Right atrium auricular region (tissue), 2 donors: Measurements from ENCODE around the gene ATP5PD. TPM values are rescaled to one million over a fixed set of nuclear protein-coding genes. Genes with fewer than 3 reads are reported as not detected.

Source experiments
- DNase-seq: peaks from one replicate; pipeline ENCODE4 v3.0.0-alpha.2; 2019; ENCODE audit warnings: low spot score
- H3K27ac ChIP-seq, 2 donors: fragments of 200-600 bp; sonication (generic); 1 replicate in 1 of 2; 2 replicates in 1 of 2; pipeline ENCODE4 v1.5.1; 2016 to 2019
- H3K27me3 ChIP-seq, 2 donors: fragments of 200-600 bp; sonication (generic); one replicate each; pipeline versions ENCODE4 v1.5.1 to v1.6.0; 2017 to 2019
- H3K36me3 ChIP-seq: fragments of 200-600 bp; sonication (generic); one replicate; pipeline ENCODE4 v1.5.1; 2016
- H3K4me1 ChIP-seq, 2 donors: fragments of 200-600 bp; sonication (generic); one replicate each; pipeline versions ENCODE4 v1.5.1 to v1.6.0; 2017 to 2019
- H3K4me3 ChIP-seq, 2 donors: fragments of 200-600 bp; sonication (generic); 1 replicate in 1 of 2; 2 replicates in 1 of 2; pipeline ENCODE4 v1.5.1; 2017 to 2019; ENCODE audit warnings: mild to moderate bottlenecking in 1 of 2, moderate library complexity in 1 of 2
- H3K9me3 ChIP-seq, 2 donors: fragments of 200-600 bp; sonication (generic); one replicate each; pipeline ENCODE4 v1.5.1; 2019
- total RNA-seq, 2 donors: library from RNA; depleted of rRNA; stranded (reverse); fragments of >200 nt; gene quantifications; one replicate each; pipeline ENCODE4 v1.1.0, GENCODE V29; 2016
- TF ChIP-seq, protein P1 (sequence below), 2 donors: fragments of 200-600 bp; sonication (generic); IDR thresholded peaks; one replicate each; pipeline ENCODE4 v1.5.1; 2019; ENCODE audit warnings: antibody characterized with exemption in 2 of 2

The ATP5PD gene
- total RNA-seq, 2 donors from 2014 or later = 675 to 871 TPM

DNA sequence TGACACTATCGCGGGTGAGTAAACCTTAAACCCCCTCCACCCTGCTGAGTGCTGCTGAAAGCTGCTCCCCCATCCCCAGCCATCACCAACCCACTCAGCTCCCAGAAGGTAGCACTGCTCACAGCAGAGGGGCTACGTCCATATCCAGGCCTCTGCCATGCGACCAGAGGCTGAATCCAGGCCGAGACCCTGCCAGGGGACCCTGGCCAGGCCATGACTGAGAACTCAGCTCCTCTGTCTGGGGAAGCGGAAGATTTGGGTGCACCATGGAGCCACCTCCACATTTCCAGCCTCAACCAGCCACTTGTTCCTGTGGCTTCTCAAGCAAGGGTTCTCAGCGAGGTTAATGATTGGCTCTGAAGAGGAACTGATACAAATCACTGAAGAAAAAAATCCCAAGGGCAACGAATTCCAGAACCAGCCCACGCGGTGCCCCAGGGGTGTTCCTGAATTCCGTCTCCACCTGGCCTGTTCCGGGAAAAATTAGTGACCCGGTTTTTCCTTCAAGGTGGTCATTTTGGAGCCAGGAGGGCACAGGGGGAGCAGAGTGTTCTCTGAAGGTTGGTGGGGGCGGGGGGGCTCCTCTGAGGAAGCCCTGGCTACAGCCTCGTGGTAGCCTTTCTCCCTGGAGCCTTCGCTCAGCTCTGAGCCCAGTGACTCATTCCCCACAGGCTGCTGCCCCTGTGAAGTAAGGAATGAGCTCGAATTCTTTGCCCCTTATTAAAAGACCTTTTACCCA is 31.7 kb upstream of the ATP5PD start:
- peaks cover 0 to 39% of the 10 kb centered on the region in 2 donors for H3K4me1 ChIP-seq
- no peak overlapping the region for H3K4me3 ChIP-seq
- no peaks in the 10 kb centered on the region for H3K27me3 ChIP-seq
- TF ChIP-seq, protein P1, sequence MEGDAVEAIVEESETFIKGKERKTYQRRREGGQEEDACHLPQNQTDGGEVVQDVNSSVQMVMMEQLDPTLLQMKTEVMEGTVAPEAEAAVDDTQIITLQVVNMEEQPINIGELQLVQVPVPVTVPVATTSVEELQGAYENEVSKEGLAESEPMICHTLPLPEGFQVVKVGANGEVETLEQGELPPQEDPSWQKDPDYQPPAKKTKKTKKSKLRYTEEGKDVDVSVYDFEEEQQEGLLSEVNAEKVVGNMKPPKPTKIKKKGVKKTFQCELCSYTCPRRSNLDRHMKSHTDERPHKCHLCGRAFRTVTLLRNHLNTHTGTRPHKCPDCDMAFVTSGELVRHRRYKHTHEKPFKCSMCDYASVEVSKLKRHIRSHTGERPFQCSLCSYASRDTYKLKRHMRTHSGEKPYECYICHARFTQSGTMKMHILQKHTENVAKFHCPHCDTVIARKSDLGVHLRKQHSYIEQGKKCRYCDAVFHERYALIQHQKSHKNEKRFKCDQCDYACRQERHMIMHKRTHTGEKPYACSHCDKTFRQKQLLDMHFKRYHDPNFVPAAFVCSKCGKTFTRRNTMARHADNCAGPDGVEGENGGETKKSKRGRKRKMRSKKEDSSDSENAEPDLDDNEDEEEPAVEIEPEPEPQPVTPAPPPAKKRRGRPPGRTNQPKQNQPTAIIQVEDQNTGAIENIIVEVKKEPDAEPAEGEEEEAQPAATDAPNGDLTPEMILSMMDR (IDR thresholded peaks at IDR 0.05) = no peak
- no peaks in the 10 kb centered on the region for H3K36me3 ChIP-seq
- H3K9me3 ChIP-seq = no peaks in the 10 kb centered on the region
- peak overlapping the region; percentile 83 to 97 for H3K27ac ChIP-seq
- no peak for DNase-seq

DNA sequence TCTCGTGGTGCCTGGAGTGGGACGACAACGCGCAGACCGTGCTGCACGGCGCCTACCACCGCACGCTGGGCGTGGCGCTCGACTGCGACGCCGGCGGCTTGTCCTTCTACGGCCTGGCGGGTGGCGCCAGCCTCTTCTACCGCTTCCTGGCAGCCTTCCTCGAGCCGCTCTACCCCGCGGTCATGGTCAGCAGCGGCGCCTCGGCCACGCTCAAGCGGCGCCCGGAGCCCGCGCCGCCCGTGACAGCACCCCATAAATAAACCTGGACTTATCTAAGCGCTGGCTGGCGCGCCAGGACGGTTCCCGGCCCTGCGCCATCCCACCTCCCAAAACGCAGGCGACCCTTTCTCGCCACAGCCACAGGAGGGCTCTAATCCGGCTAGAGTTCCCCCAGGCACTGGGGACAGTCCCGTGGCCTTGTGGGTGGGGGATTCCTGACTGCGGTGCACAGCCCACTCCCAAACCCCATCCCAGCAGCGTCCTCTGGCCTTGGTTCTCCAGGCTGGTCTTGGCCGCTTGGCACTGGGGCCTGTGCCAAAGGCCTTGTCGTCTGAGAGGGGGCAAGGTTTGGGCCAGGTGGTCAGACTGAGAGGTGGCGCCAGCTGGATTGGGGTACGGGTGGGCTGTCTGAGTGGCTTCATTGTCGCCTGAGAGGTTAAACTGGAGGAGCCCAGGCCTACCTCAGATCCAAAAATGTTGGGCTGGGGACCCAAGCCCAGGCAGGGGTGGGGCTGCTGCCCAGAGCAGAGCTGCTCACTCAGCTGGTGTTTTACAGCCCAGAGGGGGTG is 30.9 kb upstream of the ATP5PD start:
- peak overlapping the region; percentile 83 to 97 for H3K27ac ChIP-seq
- peak; percentile 78 for DNase-seq
- no peaks in the 10 kb centered on the region for H3K9me3 ChIP-seq
- H3K4me3 ChIP-seq = peak overlapping the region; percentile 37 to 52
- no peaks in the 10 kb centered on the region for H3K36me3 ChIP-seq
- no peaks in the 10 kb centered on the region for H3K27me3 ChIP-seq
- H3K4me1 ChIP-seq = peaks cover 0 to 39% of the 10 kb centered on the region in 2 donors
- TF ChIP-seq, protein P1 (IDR thresholded peaks at IDR 0.05) = peak in 1 of 2 donors; percentile 53

DNA sequence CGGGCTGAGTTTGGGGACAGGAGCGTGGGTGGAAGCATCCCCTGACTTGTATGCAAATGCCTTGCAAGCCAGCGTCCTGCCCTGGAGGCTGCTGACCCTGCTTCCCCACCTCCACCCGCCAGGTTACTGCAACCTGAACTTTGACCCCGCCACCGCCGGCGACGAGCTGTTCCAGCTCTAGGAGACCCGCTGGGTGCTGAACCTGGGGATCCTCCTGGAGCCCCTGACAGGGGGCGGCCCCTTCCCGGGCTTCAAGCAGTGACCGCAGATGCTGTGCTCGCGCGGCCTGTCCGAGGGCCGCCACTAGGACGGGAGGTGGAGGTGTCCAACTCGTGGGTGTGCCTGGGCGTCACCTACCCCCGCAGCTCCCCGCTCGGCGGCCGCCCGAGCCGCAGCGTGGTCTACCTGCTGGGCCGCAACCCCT is 30.3 kb upstream of the ATP5PD start:
- no peaks in the 10 kb centered on the region for H3K36me3 ChIP-seq
- H3K27me3 ChIP-seq = no peaks in the 10 kb centered on the region
- H3K9me3 ChIP-seq = no peaks in the 10 kb centered on the region
- H3K27ac ChIP-seq = peak overlapping the region; percentile 83 to 97
- peaks cover 0 to 39% of the 10 kb centered on the region in 2 donors for H3K4me1 ChIP-seq
- DNase-seq = no peak
- TF ChIP-seq, protein P1 (IDR thresholded peaks at IDR 0.05) = no peak
- H3K4me3 ChIP-seq = peak overlapping the region; percentile 37 to 52

DNA sequence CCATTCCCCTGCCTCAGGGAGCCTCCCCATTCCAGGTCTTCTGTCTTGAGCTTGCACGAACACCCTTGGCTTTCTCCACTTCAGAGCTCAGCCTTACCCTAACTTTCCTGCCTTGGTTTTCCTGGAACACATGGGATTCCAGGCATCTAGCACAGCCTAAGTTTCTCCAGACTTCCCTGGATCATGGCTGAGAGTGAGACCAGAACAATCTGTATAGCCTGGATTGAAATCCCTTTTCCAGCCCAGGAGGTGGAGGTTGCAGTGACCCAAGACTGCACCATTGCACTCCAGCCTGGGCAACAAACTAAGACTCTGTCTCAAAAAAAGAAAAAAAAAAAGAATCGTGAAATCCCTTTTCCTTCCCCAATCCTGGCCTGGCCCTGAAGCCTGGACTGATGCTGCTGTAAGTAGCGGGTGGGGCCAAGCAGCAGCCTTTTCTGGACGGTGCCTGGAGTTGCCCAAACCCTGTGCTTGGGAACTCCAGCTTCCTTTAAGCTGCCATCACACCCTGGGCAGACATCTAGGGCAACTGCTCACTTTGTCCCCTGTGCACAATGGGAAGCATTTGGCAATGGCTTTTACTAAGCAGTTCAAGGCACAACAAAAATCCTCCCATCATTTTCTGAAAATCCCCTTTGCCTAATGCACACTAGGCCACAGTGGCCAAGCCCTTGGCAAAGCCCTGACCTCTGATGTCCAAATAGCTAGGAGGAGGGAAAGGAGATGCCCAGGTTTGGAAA is 29.0 kb upstream of the ATP5PD start:
- Histone ChIP-seq H3K36me3 (no peaks in the 10 kb centered on the region), H3K27ac (peak overlapping the region; percentile 83 to 97), H3K27me3 (no peaks in the 10 kb centered on the region), H3K9me3 (no peaks in the 10 kb centered on the region), H3K4me3 (no peak overlapping the region), H3K4me1 (peaks cover 0 to 39% of the 10 kb centered on the region in 2 donors)
- no peak for DNase-seq
- TF ChIP-seq, protein P1 (IDR thresholded peaks at IDR 0.05) = no peak

DNA sequence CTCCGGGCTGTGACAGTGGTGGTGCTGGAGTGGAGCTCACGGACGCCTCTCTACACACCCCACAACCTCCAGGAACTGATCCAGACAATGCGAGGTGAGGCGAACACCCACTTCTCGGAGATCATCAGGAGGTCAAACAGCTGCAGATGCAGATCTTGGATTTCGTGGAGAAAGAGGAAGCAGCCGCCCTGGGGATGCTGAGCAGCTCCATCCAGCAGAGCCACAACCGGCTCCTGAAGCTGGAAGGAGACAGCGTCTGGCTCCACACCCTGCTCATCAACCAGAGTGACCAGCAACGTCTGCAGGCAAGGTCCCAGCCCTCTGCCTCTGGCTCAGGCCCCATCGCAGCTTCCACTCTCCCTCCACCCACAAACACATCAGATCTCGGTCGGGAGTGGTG is 27.8 kb upstream of the ATP5PD start:
- Histone ChIP-seq H3K4me3 (no peak overlapping the region), H3K27ac (peak overlapping the region; percentile 60 to 85), H3K27me3 (no peaks in the 10 kb centered on the region), H3K4me1 (peaks cover 0 to 31% of the 10 kb centered on the region in 2 donors), H3K9me3 (no peaks in the 10 kb centered on the region), H3K36me3 (no peaks in the 10 kb centered on the region)
- no peak for DNase-seq
- TF ChIP-seq, protein P1 (IDR thresholded peaks at IDR 0.05) = no peak
